DND-41 (cell line): ENCODE data around the gene CDT1.

Source experiments
- ATAC-seq: fragments of 200-7000 bp; cut with Tn5 transposase; 3 replicates; pipeline ENCODE4 v1.9.1; 2021; ENCODE audit warnings: low read depth; ENCODE audit not compliant: insufficient read depth
- DNase-seq: peaks from one replicate; pipeline ENCODE4 v3.0.0-alpha.2; 2020
- H2AFZ ChIP-seq: 2 replicates; pipeline ENCODE4 v1.6.0; 2012; ENCODE audit warnings: low read depth, low read length
- H3K27ac ChIP-seq: 2 replicates; pipeline ENCODE4 v1.5.1; 2012; ENCODE audit warnings: low read length, inconsistent platforms
- H3K27me3 ChIP-seq: fragments of 200-600 bp; sonication (generic); 2 replicates; pipeline ENCODE4 v1.6.0; 2012; ENCODE audit warnings: low read length, mild to moderate bottlenecking, inconsistent platforms; ENCODE audit not compliant: insufficient read depth, poor library complexity
- H3K36me3 ChIP-seq: 2 replicates; pipeline ENCODE4 v1.5.1; 2012; ENCODE audit warnings: low read length, inconsistent platforms; ENCODE audit not compliant: insufficient read depth
- H3K4me1 ChIP-seq: 2 replicates; pipeline ENCODE4 v1.5.1; 2012; ENCODE audit warnings: mild to moderate bottlenecking, low read length; ENCODE audit not compliant: insufficient read depth
- H3K4me2 ChIP-seq: 2 replicates; pipeline ENCODE4 v1.6.0; 2012; ENCODE audit warnings: mild to moderate bottlenecking, moderate library complexity, low read length, inconsistent platforms; ENCODE audit not compliant: insufficient read depth
- H3K4me3 ChIP-seq, 2 experiments: fragments of 200-600 bp in 1 of 2; shearing (Covaris generic) in 1 of 2; 2 replicates each; pipeline ENCODE4 v1.5.1; 2012 to 2016; ENCODE audit warnings: inconsistent platforms in 2 of 2, low read length in 2 of 2, mild to moderate bottlenecking in 2 of 2, low read depth in 1 of 2, moderate library complexity in 1 of 2
- H3K79me2 ChIP-seq: 2 replicates; pipeline ENCODE4 v1.6.0; 2012; ENCODE audit warnings: low read length, inconsistent platforms; ENCODE audit not compliant: insufficient read depth
- H3K9ac ChIP-seq: 2 replicates; pipeline ENCODE4 v1.6.0; 2012; ENCODE audit warnings: low read depth, mild to moderate bottlenecking, inconsistent platforms, low read length, moderate library complexity
- H3K9me3 ChIP-seq: 2 replicates; pipeline ENCODE4 v1.5.1; 2012; ENCODE audit warnings: low read length, moderate library complexity, mild to moderate bottlenecking, inconsistent platforms; ENCODE audit not compliant: insufficient read depth, severe bottlenecking
- H4K20me1 ChIP-seq: 2 replicates; pipeline ENCODE4 v1.6.0; 2012; ENCODE audit warnings: low read length; ENCODE audit not compliant: insufficient read depth
- CTCF ChIP-seq: IDR thresholded peaks from 2 replicates; pipeline ENCODE4 v1.5.1; 2012; ENCODE audit warnings: borderline replicate concordance, low read length, moderate library complexity, mild to moderate bottlenecking; ENCODE audit not compliant: poor library complexity, severe bottlenecking; ENCODE audit errors: extremely low read depth
- EZH2 ChIP-seq: IDR thresholded peaks from 3 replicates; pipeline ENCODE4 v1.6.1; 2012; ENCODE audit warnings: borderline replicate concordance, low read depth, mild to moderate bottlenecking, moderate library complexity, low read length, inconsistent platforms; ENCODE audit not compliant: severe bottlenecking

The CDT1 gene

GRCh38 chr16:88766975-88767374 is 36.6 kb upstream of the CDT1 start:
- Histone ChIP-seq H3K27ac (no peak overlapping the region), H2AFZ (no peak overlapping the region), H3K4me3 (no peak overlapping the region), H3K4me2 (no peak overlapping the region), H3K9ac (no peak overlapping the region), H3K4me1 (no peaks in the 10 kb centered on the region), H3K9me3 (no peaks in the 10 kb centered on the region), H4K20me1 (peaks cover 91% of the 10 kb centered on the region), H3K36me3 (peaks cover 42% of the 10 kb centered on the region), H3K79me2 (peaks cover 93% of the 10 kb centered on the region), H3K27me3 (no peaks in the 10 kb centered on the region)
- no peak for DNase-seq
- no peak for ATAC-seq
- no peak for TF ChIP-seq EZH2
- TF ChIP-seq CTCF = no peak

DNA sequence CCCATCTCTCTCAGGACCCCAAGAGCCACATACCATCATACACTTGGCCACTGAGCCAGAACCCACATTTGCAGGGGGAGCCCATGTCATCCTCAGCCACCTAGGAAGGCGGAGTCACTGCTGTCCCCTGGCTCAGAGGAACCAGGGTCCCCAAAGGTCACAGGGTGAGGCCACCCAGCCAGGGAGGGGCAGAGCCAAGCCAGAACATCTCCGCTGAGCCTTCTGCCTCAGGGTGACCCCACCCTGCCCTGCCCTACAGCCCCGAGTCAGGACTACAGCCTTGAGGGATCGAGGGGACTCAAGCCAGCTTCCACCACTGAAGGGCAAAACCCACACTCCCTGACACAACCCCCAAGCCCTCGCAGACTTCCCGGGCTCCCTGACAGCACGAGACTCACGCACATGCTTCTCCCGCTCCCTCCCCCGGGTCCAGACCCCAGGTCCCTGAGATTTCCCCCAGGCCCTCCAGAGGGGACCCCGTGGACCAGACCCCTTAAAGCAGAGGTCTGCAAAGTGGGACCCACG is 36.0 kb upstream of the CDT1 start:
- H3K9me3 ChIP-seq = no peaks in the 10 kb centered on the region
- ATAC-seq (no peak), DNase-seq (no peak)
- H3K9ac ChIP-seq = no peak overlapping the region
- no peaks in the 10 kb centered on the region for H3K4me1 ChIP-seq
- H3K27ac ChIP-seq = no peak overlapping the region
- H3K36me3 ChIP-seq = peaks cover 39% of the 10 kb centered on the region
- H3K79me2 ChIP-seq = peaks cover 93% of the 10 kb centered on the region
- H3K27me3 ChIP-seq = no peaks in the 10 kb centered on the region
- H3K4me3 ChIP-seq = no peak overlapping the region
- H4K20me1 ChIP-seq = peaks cover 89% of the 10 kb centered on the region
- no peak overlapping the region for H2AFZ ChIP-seq
- no peak overlapping the region for H3K4me2 ChIP-seq
- no peak for TF ChIP-seq CTCF
- TF ChIP-seq EZH2 = no peak

DNA sequence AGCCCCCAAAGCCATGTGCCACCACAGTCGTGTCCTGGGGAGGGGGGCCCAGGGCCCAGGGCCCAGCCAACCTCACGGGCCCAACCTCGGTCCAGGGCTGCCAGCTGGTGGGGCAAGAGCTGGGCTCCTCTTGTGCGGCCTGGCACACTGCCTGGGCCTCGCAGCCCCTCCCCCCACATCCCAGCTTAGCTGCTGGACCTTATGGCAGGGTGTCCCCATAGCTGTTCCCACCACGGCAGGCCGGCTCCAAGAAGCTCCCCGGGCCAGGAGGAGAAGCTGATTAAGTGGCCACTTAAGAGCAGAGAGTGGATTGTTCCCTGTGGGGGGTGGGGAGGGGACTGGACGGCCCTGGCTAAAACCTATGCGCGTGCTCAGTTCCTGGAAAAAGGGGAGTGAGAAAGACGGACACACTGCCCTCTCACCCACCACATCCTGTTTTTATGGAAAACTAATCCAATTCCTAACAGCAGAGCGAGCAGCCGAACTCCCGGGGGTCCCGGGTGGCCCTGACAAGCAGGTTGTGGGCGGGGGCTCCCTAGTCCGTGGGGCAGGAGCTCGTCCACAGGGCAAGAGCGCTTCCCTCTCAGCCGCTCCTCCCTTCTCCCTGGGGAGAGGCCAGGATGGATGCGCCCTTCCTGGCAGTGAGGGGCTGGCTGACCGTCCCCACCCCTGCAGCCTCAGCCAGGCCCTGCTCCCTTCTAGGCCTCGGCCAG is 35.4 kb upstream of the CDT1 start:
- H3K27me3 ChIP-seq = no peaks in the 10 kb centered on the region
- H4K20me1 ChIP-seq = peaks cover 89% of the 10 kb centered on the region
- no peak overlapping the region for H3K4me3 ChIP-seq
- H3K9me3 ChIP-seq = no peaks in the 10 kb centered on the region
- TF ChIP-seq EZH2 (no peak), CTCF (no peak)
- H3K36me3 ChIP-seq = peaks cover 34% of the 10 kb centered on the region
- no peaks in the 10 kb centered on the region for H3K4me1 ChIP-seq
- H3K27ac ChIP-seq = no peak overlapping the region
- DNase-seq = no peak
- ATAC-seq = no peak
- no peak overlapping the region for H3K9ac ChIP-seq
- peaks cover 93% of the 10 kb centered on the region for H3K79me2 ChIP-seq
- H3K4me2 ChIP-seq = no peak overlapping the region
- H2AFZ ChIP-seq = no peak overlapping the region
